ENCODE measurements around the gene HES4. TPM values are rescaled to one million over a fixed set of nuclear protein-coding genes. Genes with fewer than 3 reads are reported as not detected.

Gene HES4
- total RNA-seq, 2 experiments from 2014 or later: 5.7 to 9.0 TPM

- ChIA-PET POLR2A (interaction anchor here (1.1 kb wide), 1 partner anchor 139 kb away, joined by 3 read pairs; no protein-coding TSS in a partner anchor), CTCF (no interaction called here)
- Mint-ChIP-seq H3K27me3 (peaks cover 15% of the 10 kb centered on the region), H3K36me3 (ENCODE audit: low read depth) (no peaks in the 10 kb centered on the region), H3K4me3 (no peak overlapping the region), H3K27ac (no peak overlapping the region), H3K4me1 (ENCODE audit: low read depth) (peaks cover 4% of the 10 kb centered on the region), H3K9me3 (no peaks in the 10 kb centered on the region)
- DNase-seq: no peak
- no peak for TF ChIP-seq CTCF (IDR thresholded peaks at IDR 0.05)
- ATAC-seq: no peak
- intact Hi-C loops (cut with micrococcal nuclease): no loop called here
Measured at GRCh38 chr1:975365-975764, 24.5 kb downstream of the HES4 start.

- ATAC-seq (no peak), DNase-seq (no peak)
- intact Hi-C loops (cut with micrococcal nuclease): no loop called here
- peaks cover 4% of the 10 kb centered on the region for H3K4me1 Mint-ChIP-seq (ENCODE audit: low read depth)
- no peaks in the 10 kb centered on the region for H3K9me3 Mint-ChIP-seq
- H3K27me3 Mint-ChIP-seq: peaks cover 15% of the 10 kb centered on the region
- no peaks in the 10 kb centered on the region for H3K36me3 Mint-ChIP-seq (ENCODE audit: low read depth)
- no peak overlapping the region for H3K27ac Mint-ChIP-seq
- ChIA-PET CTCF (no interaction called here), POLR2A (interaction anchor here (1.1 kb wide), 1 partner anchor 140 kb away, joined by 3 read pairs; no protein-coding TSS in a partner anchor)
- TF ChIP-seq CTCF (IDR thresholded peaks at IDR 0.05): no peak
- H3K4me3 Mint-ChIP-seq: no peak overlapping the region
Measured at GRCh38 chr1:974687-975328, 25.1 kb downstream of the HES4 start.

- peaks cover 2% of the 10 kb centered on the region for H3K9me3 Mint-ChIP-seq
- intact Hi-C loops (cut with micrococcal nuclease): no loop called here
- H3K27me3 Mint-ChIP-seq: peaks cover 21% of the 10 kb centered on the region
- no peak for ATAC-seq
- CTCF ChIA-PET: interaction anchor here (1.5 kb wide), 1 partner anchor 28 kb away, joined by 3 read pairs; no protein-coding TSS in a partner anchor
- no peaks in the 10 kb centered on the region for H3K36me3 Mint-ChIP-seq (ENCODE audit: low read depth)
- H3K4me3 Mint-ChIP-seq: no peak overlapping the region
- TF ChIP-seq CTCF (IDR thresholded peaks at IDR 0.05): no peak
- H3K27ac Mint-ChIP-seq: no peak overlapping the region
- no peak for DNase-seq
- POLR2A ChIA-PET: no interaction called here
- peaks cover 4% of the 10 kb centered on the region for H3K4me1 Mint-ChIP-seq (ENCODE audit: low read depth)
Measured at GRCh38 chr1:974293-974640, 25.6 kb downstream of the HES4 start.

GRCh38 chr1:973459-974292, 26.2 kb downstream of the HES4 start:
- TF ChIP-seq CTCF (IDR thresholded peaks at IDR 0.05): no peak
- no peak overlapping the region for H3K4me3 Mint-ChIP-seq
- peaks cover 4% of the 10 kb centered on the region for H3K4me1 Mint-ChIP-seq (ENCODE audit: low read depth)
- no peaks in the 10 kb centered on the region for H3K36me3 Mint-ChIP-seq (ENCODE audit: low read depth)
- intact Hi-C loops (cut with micrococcal nuclease): no loop called here
- no peak for ATAC-seq
- no peak for DNase-seq
- ChIA-PET CTCF (interaction anchor here (1.5 kb wide), 1 partner anchor 29 kb away, joined by 3 read pairs; no protein-coding TSS in a partner anchor), POLR2A (no interaction called here)
- peaks cover 23% of the 10 kb centered on the region for H3K27me3 Mint-ChIP-seq
- no peak overlapping the region for H3K27ac Mint-ChIP-seq
- peaks cover 2% of the 10 kb centered on the region for H3K9me3 Mint-ChIP-seq
